Measurements from ENCODE around the gene SLC9A8. TPM values are rescaled to one million over a fixed set of nuclear protein-coding genes. Genes with fewer than 3 reads are reported as not detected.

Gene SLC9A8
- total RNA-seq (2022; extraction: Qiagen RNA extraction; ENCODE audit: low read depth): 6.2 to 9.6 TPM (median 9.0 TPM) in 5 replicates

GRCh38 chr20:49812507-49813304, at the start of gene SLC9A8:
Gene SLC9A8, plus strand, starts transcription at chr20:49812828. Its CDS starts 95 bp downstream, at chr20:49812923.

GRCh38 chr20:49915380-49916145, 102.9 kb downstream of the SLC9A8 start, which contains the start of gene SPATA2:
Gene SPATA2, minus strand, starts transcription at chr20:49915529. Its CDS starts 7,039 bp downstream, at chr20:49908490.

GRCh38 chr20:49936153-49937026, 123.8 kb downstream of the SLC9A8 start, which contains the start of gene RNF114:
Gene RNF114, plus strand, starts transcription at chr20:49936397. Its CDS starts 16 bp downstream, at chr20:49936413.

Other genes starting within 250 kb of the SLC9A8 start
- gene PTGIS, start 244.7 kb upstream of the SLC9A8 start, total RNA-seq (2022; extraction: Qiagen RNA extraction; ENCODE audit: low read depth): 0.04 TPM in 1 of 5 replicates, not detected in the others
- gene B4GALT5, start 99.0 kb upstream of the SLC9A8 start, total RNA-seq (2022; extraction: Qiagen RNA extraction; ENCODE audit: low read depth): 48.8 to 75.9 TPM (median 63.2 TPM) in 5 replicates
- 5.3 to 8.8 TPM (median 8.3 TPM) in 5 replicates for gene SPATA2, start 102.7 kb downstream of the SLC9A8 start, total RNA-seq (2022; extraction: Qiagen RNA extraction; ENCODE audit: low read depth)
- 51.1 to 68.2 TPM (median 58.4 TPM) in 5 replicates for gene RNF114, start 123.6 kb downstream of the SLC9A8 start, total RNA-seq (2022; extraction: Qiagen RNA extraction; ENCODE audit: low read depth)
- 7.7 to 15.0 TPM (median 12.8 TPM) in 5 replicates for gene SNAI1, start 170.2 kb downstream of the SLC9A8 start, total RNA-seq (2022; extraction: Qiagen RNA extraction; ENCODE audit: low read depth)